Stimulated activated CD8-positive, alpha-beta memory T cell treated with anti-CD3 and anti-CD28 coated beads, Interleukin-12 subunit alpha, Interleukin-12 subunit beta, amount 100 ng/mL, for 1 hour (primary cell): ENCODE data around the gene PDCD5.
"Not testable (repeated sequence)": the region's sequence is repeated elsewhere in the genome, so short reads cannot be mapped to it uniquely, and the experiment has no call there.

Experiments
- DNase-seq: peaks from one replicate; pipeline ENCODE4 v3.0.0-alpha.2; 2020; ENCODE audit warnings: low read depth

Gene PDCD5, protein sequence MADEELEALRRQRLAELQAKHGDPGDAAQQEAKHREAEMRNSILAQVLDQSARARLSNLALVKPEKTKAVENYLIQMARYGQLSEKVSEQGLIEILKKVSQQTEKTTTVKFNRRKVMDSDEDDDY

GRCh38 chr19:32580901-32581704, at the start of gene PDCD5:
Gene PDCD5 (plus strand): TSS chr19:32581190. CDS start chr19:32581262, 72 bp downstream.
- peak; percentile 92 for DNase-seq

GRCh38 chr19:32532233-32532632, 48.8 kb upstream of the PDCD5 start:
- no peak for DNase-seq

- DNase-seq = no peak
Observed at GRCh38 chr19:32537580-32537979, 43.4 kb upstream of the PDCD5 start.

DNA sequence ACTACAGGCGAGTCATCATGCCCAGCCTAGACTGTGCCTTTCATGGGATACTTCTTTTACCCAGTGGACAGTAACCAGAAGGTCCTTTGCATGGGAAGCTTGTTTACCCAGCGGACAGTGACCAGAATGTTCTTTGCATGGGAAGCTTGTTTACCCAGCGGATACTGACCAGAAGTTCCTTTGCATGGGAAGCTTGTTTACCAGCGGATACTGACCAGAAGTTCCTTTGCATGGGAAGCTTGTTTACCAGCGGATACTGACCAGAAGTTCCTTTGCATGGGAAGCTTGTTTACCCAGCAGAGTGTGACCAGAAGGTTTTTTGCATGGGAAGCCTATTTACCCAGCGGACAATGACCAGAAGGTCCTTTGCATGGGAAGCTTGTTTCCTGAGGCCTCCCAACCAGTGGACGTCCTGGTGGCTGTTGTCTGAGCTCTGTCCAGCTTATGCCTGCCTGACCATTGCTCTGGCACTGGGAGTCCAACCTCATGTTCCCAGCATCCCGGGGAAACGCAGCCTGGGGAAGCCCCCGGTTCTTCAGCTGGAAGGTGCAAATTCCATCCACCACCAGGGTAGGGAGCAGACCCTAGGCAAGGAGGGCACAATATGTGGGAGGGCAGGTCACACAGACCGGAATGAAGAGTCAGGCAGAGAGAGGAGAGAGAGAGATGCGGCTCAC, 41.6 kb upstream of the PDCD5 start:
- DNase-seq = no peak

GRCh38 chr19:32540621-32541020, 40.4 kb upstream of the PDCD5 start:
- DNase-seq = no peak

DNA sequence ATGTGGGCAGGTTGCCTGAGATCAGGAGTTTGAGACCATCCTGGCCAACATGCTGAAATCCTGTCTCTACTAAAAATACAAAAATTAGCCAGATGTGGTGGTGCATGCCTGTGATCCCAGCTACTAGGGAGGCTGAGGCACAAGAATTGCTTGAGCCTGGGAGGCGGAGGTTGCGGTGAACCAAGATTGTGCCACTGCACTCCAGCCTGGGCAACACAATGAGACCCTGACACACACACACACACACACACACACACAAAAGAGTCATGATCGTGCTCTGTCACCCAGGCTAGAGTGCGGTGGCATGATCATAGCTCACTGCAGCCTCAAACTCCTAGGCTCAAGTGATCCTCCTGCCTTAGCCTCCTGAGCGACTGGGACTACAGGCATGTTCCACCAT, 39.6 kb upstream of the PDCD5 start:
- DNase-seq = not testable (repeated sequence)

DNA sequence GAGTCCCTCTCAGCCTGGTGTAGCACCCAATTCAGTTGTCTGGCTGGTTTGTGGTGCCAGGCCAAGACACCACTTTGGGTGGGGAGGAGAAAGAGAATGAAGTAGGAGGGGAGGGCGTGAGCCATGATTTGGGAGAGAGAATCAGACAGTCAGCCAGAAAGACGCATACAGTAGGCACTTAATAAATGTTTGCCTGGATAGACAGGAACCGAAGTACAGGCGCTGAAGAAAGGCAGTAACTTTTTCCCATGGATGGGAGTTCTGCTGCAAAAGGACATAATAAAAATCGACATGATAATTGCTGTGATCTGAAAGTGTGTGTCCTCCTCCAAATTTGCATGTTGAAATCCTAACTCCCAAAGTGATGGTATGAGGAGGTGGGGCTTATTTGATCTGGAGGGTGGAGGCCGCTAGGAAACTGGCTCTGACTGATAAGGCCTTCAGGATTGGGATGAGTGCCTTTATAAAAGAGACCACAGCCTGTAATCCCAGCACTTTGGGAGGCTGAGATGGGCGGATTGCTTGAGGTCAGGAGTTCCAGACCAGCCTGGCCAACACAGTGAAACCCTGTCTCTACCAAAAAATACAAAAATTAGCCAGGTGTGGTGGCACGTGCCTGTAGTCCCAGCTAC, 38.4 kb upstream of the PDCD5 start:
- no peak for DNase-seq

DNA sequence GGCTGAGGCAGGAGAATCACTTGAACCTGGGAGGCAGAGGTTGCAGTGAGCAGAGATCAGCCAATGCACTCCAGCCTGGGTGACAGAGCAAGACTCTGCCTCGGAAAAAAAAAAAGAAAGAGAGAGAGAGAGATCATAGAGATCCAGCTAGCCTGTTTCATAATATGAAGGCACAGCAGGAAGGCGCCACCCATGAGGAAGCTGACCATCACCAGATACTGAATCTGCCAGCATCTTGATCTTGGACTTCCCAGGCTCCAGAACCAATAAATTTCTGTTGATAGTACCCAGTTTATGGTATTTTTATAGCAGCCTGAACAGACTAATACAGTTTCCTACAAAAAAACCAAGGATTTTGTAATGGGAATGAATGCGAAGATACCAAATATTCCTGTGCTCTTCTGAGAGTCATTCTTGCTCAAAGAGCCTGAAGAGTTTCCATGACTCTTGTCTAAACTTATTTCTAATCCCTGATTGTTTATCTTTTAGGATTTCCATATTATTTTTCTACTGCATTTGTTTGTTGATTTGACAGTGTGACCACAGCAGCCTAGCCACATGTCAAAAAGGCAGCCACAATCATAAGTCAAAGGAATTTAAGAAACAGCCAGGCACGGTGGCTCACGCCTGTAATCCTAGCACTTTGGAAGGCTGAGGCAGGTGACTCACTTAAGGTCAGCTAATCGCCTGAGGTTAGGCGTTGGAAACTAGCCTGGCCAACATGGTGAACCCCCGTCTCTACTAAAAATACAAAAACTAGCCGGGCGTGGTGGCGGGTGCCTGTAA, 37.7 kb upstream of the PDCD5 start:
- no peak for DNase-seq

DNA sequence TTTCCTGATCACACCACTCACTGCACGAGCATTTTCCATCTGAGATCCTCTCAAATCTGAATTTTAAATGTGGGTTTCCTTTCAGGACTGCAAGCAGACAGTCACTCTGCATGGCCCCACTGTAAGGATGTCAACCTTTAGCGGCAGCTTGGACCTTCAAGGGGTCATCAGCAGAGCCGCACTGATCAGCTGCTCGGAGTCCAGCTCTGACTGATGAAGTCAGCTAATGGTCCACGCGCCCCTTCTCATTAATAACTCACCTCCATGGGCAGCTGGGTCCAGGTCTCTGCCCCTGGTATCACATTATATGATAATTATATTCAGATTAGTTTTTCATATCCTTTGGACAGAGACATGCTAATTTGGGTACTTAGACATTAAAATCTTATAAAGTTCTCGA, 36.1 kb upstream of the PDCD5 start:
- no peak for DNase-seq

GRCh38 chr19:32550666-32551065, 30.3 kb upstream of the PDCD5 start:
- DNase-seq = no peak

DNA sequence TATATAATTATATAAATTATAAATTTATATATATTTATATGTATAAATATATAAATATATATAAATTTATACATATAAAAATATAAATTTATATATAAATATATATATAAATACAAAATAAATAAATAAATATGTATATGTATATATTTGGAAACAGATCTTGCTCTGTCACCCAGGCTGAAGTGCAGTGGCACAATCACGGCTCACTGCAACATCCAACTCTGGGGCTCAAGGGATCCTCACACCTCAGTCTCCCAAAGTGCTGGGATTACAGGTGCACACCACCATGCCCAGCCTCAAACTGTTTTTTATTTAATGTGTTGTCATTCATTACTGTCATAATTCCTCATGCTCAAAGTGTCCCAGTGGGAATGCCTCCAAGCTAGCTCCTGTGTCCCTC, 25.2 kb upstream of the PDCD5 start:
- no peak for DNase-seq

- no peak for DNase-seq
Observed at GRCh38 chr19:32558607-32559228, 22.3 kb upstream of the PDCD5 start.

- no peak for DNase-seq
Observed at GRCh38 chr19:32563761-32564160, 17.2 kb upstream of the PDCD5 start.

- no peak for DNase-seq
Observed at GRCh38 chr19:32566246-32566830, 14.7 kb upstream of the PDCD5 start.

GRCh38 chr19:32567486-32567885, 13.5 kb upstream of the PDCD5 start:
- DNase-seq = no peak

DNA sequence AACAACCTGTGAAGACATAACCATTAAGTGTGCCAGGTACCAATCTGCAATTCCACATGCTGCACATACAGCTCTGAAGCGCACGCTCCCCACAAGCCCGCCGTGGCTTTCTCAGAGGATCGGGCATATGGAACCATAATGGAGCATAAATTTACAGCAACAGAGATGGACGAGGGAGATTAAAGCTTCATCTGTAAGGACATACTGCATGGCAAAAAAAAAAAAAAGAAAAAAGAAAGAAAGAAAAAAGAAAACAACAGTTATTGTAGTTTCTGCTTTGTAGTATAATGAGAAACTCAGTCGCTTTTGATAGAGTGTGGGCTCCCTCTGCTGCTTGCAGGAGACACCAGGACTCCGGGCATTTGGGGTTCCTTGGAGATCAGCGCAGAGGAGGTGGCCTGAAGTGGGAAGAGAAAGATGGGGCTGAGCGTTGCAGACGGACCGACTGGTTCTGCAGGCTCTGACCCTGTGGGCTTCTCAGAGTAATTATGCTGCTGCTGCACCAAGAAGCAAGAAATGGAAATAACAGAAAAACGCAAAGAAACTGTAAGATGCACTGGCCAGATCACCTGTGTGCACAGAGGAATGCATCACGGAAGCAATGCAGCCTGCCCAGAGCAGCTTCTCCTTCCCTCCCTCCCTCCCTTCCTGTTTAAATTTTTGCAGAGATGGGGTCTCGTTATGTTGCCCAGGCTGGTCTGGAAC, 10.8 kb upstream of the PDCD5 start:
- peak; percentile 25 for DNase-seq

DNA sequence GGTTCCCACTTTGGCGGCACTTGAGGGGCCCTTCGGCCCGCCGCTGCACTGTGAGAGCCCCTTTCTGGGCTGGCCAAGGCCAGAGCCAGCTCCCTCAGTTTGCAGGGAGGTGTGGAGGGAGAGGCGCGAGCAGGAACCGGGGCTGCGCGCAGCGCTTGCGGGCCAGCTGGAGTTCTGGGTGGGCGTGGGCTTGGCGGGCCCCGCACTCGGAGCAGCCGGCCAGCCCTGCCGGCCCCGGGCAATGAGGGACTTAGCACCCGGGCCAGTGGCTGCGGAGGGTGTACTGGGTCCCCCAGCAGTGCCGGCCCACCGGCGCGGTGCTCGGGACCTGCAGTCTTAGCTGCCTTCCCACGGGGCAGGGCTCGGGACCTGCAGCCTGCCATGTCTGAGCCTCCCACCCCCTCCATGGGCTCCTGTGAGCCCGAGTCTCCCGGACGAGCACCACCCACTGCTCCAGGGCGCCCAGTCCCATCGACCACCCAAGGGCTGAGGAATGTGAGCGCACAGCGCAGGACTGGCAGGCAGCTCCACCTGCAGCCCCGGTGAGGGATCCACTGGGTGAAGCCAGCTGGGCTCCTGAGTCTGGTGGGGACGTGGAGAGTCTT, 9.4 kb upstream of the PDCD5 start:
- DNase-seq = not testable (repeated sequence)

- not testable (repeated sequence) for DNase-seq
Observed at GRCh38 chr19:32572700-32573491, 8.1 kb upstream of the PDCD5 start.

DNA sequence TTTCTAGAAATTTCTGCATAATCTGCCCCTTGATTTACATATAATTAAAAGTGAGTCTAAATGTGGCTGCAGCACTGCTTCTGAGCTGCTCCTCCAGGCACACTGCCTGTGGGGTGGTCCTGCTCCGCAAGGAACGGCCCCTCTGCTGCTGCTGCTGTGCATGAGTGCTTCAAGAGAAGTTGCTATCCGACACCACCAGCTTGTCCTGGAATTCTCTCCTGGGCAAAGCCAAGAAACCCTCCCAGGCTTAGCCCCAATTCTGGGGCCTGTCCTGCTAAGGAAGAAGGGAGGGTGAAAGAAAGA, 7.5 kb upstream of the PDCD5 start:
- no peak for DNase-seq
